Activated CD8-positive, alpha-beta memory T cell treated with anti-CD3 and anti-CD28 coated beads for 36 hours (primary cell): ENCODE measurements around the gene TAAR9. TPM values are rescaled to one million over a fixed set of nuclear protein-coding genes. Genes with fewer than 3 reads are reported as not detected.
"Not testable (repeated sequence)": the region's sequence is repeated elsewhere in the genome, so short reads cannot be mapped to it uniquely, and the experiment has no call there.

Experiments used
- CTCF ChIA-PET: fragments of 350-600 bp; sonication (Branson Sonifier 250); formaldehyde crosslinking; loops from one replicate; lab custom pipeline; 2021; ENCODE audit warnings: antibody characterized with exemption; lab: Charles Lee
- POLR2A ChIA-PET: fragments of 350-600 bp; sonication (Branson Sonifier 250); formaldehyde crosslinking; loops from one replicate; lab custom pipeline; 2021; ENCODE audit warnings: antibody characterized with exemption; lab: Charles Lee
- total RNA-seq, 2 experiments: library from RNA; stranded (reverse); gene quantifications; one replicate each; pipeline ENCODE4 v1.2.3, GENCODE V29; 2021

TAAR9 gene
- total RNA-seq, 2 experiments from 2014 or later: not detected

DNA sequence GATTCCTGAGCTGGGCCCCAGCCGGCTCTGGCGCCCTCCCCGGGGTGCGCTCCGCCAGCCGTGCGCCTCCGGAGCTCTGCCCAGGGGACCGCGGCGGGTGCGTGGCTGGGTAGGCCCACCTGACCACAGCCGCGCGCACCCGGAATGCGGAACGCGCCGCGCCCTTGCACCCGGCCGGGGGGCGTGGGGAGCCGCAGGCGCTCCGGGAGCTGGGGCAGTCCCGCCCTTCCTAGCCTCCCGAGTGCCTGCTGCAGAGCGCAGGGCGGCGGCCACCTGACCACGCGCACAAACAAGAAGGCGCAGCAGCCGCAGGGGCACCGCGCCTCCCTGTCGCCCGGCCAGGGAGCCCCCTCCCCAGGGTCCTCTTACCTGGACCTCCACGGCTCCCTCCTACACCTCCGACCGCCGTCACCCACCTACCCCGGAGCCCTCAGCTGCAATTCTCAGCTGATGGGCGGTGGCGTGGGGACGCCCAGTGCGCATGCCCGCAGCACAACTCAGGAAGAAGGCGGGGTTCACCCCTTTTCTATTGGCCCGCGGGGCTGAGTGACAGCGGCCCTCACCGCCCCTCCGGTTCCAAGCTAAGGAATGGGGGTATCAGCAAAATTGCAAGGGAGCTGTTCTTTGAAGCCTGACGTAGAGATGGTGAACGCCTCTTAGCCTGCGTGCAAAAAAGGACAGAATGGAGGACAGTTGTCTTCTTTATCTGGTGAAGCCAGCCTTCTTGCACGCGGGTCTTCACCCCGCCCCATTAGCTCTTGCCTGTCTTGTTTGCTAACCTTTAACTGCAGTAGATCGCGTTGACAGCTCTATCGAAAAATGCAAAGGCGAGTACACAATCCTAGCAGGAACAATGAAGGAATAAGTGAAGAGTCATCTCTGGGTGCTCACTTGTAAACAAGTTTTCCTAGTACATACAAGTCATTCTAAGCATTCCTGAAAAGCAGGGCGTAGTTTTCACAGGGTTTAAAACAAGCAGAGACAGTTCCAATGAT, 25.1 kb upstream of the TAAR9 start, which contains the start of gene STX7:
Gene STX7 (minus strand): TSS at position 479 of the 995 bp plus-strand sequence. CDS start 9,586 bp downstream, outside the sequence.
- POLR2A ChIA-PET: interaction anchor here (0.7 to 1.0 kb wide), 3 partner anchors 17 to 303 kb away, joined by 3 to 5 read pairs (median 3); partner anchors contain the start of gene RPS12

DNA sequence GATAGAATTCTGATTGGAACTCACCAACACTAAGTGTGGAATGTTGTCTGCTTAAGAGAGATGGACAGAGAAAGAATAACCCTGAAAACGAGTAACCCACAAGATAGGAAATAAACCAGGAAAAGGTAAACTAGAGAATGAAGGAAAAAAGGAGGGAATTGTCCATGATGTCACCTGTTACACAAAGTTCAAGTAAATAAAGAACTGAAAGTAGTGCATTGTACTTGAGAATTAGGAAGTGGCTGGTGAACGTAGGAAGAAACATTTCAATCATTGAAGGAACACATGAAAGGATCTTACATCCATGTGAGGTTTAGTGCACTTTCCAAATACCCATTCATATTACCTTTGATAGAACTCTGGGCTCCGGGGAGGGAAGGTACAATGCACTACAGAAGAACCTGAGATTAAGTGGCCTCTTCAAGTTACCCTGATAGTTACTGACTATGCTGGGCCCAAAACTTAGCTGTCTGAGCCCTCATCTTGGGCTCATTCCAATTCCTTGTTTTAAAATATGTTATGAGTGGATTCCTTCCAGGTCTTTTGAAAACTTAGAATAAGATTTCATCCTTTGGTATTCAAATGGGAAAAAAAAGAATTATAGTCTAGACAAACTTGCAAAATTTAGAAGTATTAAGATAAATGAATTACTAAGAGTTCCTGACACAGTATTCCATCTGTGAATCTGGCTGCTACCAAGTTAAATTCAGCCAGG, 24.1 kb upstream of the TAAR9 start:
- POLR2A ChIA-PET: no interaction called here
- CTCF ChIA-PET: interaction anchor here (1.4 kb wide), 1 partner anchor 30 kb away, joined by 3 read pairs; no protein-coding TSS in a partner anchor

More for the DNA sequence above, 25.1 kb upstream of the TAAR9 start, which contains the start of gene STX7:
- CTCF ChIA-PET: interaction anchor here (0.9 to 1.4 kb wide), 4 partner anchors 17 to 233 kb away, joined by 3 to 6 read pairs (median 4); no protein-coding TSS in a partner anchor

DNA sequence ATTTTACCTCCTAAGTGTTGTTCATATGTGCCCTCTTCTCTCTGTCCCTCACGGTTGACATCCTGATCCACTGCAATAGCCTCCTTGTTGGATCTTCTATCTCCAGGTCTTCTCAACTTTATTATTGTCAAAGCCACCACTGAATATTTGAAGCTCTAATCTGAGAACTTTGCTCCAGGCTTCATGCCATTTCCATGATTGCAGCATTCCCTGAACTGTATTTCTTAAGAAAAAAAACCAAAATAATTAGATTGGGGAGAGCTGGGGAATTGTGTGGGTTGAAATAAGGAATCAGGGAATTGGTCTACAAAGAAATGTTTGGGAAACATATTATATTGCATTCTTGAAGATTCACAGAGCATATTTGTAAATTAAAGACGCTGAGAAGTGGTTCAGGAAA, 22.7 kb upstream of the TAAR9 start:
- ChIA-PET CTCF (no interaction called here), POLR2A (no interaction called here)

DNA sequence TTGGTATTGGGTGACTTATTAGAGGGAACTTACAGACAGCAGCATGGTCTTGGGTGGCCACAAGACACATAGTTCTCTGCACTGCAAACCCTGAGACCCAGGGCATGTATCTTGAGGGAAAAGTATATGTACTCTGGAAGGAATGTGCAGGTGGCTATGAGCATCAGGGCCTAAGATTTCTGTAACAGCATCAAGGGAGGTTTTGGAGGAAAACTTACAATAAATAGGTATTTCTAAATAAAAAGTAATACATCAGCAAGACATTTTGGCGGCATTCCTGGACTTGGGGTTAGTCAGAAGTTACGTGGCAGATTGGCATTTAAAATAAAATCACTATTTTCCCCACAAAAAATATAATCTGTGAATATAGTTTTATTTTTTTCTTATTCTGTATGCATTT, 17.1 kb upstream of the TAAR9 start:
- CTCF ChIA-PET: no interaction called here
- POLR2A ChIA-PET: no interaction called here

DNA sequence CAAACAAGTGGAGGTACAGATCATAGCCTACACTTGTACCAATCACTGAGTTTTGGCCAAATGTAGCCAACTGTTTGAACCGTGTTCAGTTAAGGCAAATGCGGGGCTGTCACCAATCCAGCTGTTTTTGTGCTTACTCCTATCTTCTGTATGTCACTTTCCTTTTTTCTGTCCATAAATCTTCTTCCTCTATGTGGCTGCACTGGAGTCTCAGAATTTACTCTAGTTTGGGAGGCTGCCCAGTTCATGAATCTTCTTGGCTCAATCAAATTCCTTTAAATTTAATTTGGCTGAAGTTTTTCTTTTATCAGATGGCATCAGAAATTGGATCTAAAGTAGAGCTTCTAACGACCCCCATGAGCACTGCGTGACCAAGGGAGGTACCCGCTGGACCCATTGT, 13.4 kb upstream of the TAAR9 start:
- CTCF ChIA-PET: interaction anchor here (0.8 kb wide), 1 partner anchor 245 kb away, joined by 3 read pairs; no protein-coding TSS in a partner anchor
- POLR2A ChIA-PET: no interaction called here

DNA sequence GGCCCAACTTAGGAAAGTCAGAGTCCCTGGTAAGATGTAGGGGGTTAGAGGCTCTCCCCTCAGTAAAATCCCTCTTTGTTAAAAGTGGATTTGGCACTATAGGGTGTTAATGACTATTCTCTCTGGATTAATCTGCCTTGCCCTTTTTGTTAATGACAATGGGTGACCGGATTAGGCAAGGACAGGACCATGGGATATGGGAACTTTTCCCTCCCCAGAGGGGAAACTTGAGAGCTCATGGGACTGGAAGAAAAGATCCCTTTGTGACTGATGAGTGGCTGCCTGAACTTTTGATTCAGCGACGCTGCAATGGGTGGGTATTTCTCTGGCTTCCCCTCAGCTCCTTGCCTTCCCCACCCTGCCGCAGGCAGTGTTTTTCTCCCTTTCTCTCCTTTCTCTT, 12.2 kb upstream of the TAAR9 start:
- CTCF ChIA-PET: no interaction called here
- POLR2A ChIA-PET: no interaction called here

DNA sequence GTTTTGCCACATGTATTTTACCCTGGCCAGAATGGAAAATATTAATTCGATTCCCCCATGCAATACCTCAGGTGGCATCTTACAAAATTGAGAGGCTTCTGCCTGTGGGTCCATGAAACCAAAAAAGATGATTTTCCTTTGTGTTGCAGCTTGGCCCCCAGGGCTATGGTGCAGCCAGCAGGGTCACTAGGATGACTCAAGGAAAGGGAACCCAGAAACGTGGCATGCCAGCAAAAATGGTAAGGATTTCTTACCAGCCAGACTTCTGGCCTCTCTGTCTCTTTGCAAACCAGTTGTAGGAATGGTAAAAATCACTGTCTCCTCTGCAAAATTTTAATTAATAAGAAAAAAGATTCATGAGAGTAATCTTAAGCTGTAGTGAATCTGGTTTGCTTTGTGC, 11.6 kb upstream of the TAAR9 start:
- POLR2A ChIA-PET: no interaction called here
- CTCF ChIA-PET: interaction anchor here (0.5 kb wide), 1 partner anchor 232 kb away, joined by 4 read pairs; no protein-coding TSS in a partner anchor

DNA sequence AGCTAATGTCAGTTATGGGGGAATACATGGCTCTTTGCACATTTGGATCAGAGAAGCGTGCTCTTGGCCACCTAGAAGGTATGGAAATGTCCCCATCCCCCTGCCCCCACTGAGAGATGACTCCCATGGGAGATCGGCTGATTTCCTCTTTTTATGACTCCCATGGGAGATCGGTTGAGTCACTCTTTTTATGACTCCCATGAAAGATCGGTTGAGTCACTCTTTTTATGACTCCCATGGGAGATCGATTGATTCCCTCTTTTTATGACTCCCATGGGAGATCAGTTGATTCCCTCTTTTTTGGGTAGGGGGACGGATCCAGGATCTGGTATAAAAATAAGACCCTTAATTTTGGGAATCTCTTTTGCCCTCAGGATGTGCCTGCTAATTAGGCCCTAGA, 10.3 kb upstream of the TAAR9 start:
- CTCF ChIA-PET: no interaction called here

DNA sequence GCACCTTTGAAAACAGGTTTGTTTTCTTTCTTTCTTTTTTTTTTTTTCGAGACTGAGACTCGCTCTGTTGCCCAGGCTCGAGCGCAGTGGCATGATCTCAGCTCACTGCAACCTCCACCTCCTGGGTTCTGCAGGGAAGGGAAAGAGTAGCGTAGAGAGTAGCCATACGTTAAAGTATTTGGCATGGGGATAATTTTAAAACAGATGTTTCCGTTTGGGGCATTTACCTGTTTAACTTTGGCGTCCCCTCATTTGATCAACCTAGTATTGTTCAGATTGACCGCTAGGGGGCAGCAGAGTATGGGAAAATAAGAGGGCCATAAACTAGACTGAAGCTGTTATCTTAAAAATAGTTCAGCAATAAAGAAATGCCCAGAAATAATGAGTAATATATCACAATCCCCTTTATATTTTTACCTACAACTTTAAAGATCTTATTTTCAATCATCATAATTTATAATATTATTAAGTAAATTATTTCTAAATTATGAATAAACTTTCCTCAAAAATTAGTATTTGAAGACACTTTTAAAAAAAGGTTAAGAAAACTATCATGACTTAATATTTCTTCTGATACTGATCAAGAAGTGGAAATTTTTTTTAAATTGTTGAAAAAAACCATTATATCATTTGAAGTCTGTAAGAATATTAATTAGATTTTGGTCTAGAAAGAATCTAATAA, 7.6 kb upstream of the TAAR9 start:
- CTCF ChIA-PET: interaction anchor here (0.5 to 1.8 kb wide), 8 partner anchors 12 to 1386 kb away, joined by 3 to 5 read pairs (median 4); partner anchors contain the start of genes SLC18B1 and STX7

More for the DNA sequence above, 10.3 kb upstream of the TAAR9 start:
- POLR2A ChIA-PET: no interaction called here

DNA sequence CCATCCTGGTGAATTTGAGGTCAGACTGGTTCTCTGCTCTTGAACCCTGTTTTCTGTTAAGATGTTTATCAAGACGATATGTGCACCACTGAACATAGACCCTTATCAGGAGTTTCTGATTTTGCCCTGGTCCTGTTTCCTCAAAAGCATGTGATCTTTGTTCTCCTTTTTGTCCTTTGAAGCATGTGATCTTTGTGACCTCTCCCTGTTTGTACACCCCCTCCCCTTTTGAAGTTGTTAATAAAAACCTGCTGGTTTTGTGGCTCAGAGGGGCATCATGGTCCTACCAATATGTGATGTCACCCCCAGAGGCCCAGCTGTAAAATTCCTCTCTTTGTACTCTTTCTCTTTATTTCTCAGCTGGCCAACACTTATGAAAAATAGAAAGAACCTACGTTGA, 3.5 kb upstream of the TAAR9 start:
- POLR2A ChIA-PET, CTCF ChIA-PET: not testable (repeated sequence)

More for the DNA sequence above, 7.6 kb upstream of the TAAR9 start:
- POLR2A ChIA-PET: interaction anchor here (0.7 kb wide), 1 partner anchor 108 kb away, joined by 7 read pairs; no protein-coding TSS in a partner anchor

DNA sequence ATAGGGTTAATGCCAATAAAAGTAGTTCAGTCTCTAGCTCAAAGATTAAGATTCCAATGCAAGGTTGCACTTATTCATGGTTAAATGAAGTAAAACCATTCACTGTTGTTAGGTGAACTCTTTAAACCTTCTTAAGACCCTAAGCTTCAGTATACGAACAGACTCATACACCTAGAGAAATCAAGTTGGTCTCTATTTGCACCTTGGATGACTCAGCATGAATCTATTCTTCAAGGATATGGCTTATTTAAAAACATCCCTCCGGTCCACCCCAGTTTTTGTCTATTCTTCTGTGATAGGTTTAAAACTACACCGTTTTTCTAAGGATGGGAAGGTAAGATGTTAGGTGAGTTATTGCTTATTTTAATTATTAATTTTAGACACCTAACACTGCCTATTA, 932 bp upstream of the TAAR9 start:
- ChIA-PET POLR2A (no interaction called here), CTCF (no interaction called here)

DNA sequence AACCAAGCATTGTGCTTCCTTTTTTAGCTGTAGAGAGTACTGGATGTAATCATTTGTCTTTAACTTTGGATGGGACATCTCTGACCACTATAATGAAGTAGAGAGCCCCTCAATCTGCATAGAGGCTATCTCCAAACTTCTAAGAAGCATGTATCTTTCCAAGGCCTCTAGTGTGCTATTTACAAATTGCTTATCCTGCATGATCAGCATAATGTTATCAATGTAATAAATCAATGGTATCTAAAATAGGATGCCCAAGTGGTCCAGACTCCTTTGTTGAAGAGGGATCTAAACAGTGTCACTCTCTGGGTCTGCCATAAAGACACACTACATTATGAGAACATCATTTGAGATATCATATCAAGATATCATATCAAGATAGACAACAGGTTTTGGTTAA, 6.7 kb downstream of the TAAR9 start:
- ChIA-PET CTCF (interaction anchor here (1.1 kb wide), 1 partner anchor 14 kb away, joined by 5 read pairs; no protein-coding TSS in a partner anchor), POLR2A (no interaction called here)

DNA sequence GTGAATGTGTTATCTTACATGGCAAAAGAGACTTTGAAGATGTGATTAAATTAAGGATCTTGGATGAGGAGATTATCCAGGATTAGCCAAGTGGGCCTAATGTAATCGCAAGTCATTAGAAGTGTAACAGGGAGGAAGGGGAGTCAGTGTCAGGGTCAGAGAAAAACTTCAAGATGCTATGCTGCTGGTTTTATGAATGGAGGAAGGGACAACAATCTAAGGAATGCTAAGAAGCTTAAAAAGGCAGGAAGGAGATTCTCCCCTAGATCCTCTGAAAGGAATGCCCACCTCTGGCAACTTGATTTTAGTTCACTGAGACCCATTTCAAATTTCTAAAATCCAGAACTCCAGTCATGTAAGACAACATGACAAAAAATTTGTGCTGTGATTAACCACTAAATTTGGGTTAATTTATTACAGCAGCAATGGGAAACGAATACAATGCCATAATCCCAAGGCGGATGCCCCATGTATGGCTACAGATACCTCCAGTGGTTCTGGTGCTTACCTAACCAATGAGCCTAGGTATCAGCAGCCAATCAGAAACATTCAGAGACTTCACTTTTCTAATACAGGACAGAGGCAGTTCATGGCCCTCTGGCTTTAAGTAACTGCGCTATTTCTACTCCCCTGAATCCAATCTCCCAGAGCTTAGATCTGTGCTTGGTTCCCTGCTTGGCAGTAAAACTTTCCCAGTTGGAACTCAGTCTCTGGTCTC, 10.8 kb downstream of the TAAR9 start:
- CTCF ChIA-PET: no interaction called here

DNA sequence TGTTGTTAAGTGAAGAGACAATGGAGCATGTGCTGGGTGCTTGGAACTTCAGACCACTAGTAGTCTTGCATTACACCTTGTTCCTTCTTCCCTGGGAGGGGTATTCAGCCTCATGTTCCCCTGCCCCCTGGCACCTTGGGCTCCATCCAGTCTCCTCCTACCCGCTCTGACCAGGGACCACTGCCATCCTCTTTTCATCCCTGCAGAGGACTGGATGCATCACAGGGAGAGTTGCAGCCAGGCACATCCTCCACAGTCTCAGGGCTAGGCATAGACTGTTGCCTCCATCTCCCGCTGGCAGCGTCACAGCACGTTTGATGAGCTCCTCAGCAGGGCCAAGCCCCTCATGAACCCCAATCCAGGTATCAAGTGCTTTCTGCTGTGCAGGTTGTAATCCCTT, 13.1 kb downstream of the TAAR9 start:
- CTCF ChIA-PET: no interaction called here

More for the DNA sequence above, 10.8 kb downstream of the TAAR9 start:
- POLR2A ChIA-PET: no interaction called here

DNA sequence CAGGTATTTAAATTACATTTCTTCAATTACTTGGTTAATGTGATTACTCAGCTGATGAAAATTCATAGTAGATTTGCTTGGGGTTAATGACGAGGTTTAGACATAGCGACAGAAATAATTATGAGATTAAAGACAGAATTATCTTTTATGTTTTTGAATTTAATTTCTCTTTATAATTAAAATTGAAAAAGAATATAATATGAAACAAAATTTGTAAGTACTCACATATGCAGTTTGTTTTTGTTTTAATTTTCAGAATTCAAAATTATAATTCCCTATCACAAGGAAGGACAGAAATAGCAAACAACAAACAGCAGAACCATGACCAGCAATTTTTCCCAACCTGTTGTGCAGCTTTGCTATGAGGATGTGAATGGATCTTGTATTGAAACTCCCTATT, 14.3 kb downstream of the TAAR9 start, which contains the start of gene TAAR8:
Gene TAAR8 (plus strand): TSS at position 301 of the 400 bp plus-strand sequence. CDS start 21 bp downstream, at position 322.
- ChIA-PET CTCF (no interaction called here), POLR2A (no interaction called here)

More for the DNA sequence above, 13.1 kb downstream of the TAAR9 start:
- POLR2A ChIA-PET: no interaction called here

DNA sequence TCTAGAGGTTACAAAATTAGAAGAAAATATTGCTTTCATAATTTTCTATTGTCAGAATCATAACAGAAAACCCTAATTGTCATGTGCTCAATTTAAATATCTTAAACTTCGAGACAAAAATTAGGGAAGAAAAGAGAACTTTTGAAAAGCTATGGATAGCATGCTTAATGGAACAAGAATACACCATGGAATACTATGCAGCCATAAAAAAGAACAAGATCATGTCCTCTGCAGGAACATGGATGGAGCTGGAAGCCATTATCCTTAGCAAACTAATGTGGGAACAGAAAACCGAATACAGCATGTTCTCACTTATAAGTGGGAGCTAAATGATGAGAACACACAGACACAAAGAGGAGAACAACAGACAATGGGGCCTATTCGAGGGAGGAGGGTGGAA, 22.0 kb downstream of the TAAR9 start:
- CTCF ChIA-PET, POLR2A ChIA-PET: not testable (repeated sequence)

DNA sequence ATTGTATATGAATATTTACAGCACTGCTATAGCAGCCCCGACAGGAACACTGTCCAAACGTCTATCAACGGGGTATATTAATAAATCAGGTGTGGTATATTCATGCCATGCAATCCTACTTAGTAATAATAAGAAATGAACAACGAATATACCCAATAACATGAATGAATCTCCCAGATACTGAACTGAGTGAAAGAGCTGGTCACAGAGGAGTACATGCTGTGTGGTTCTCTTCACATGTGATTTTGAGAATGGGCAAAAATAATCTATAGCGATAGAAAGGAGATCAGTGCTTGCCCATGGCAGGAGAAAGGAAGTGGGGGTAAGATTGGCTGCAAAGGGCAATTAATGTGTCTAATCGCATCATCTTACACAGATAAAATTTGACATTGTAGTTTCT, 28.3 kb downstream of the TAAR9 start:
- ChIA-PET CTCF (no interaction called here), POLR2A (no interaction called here)

DNA sequence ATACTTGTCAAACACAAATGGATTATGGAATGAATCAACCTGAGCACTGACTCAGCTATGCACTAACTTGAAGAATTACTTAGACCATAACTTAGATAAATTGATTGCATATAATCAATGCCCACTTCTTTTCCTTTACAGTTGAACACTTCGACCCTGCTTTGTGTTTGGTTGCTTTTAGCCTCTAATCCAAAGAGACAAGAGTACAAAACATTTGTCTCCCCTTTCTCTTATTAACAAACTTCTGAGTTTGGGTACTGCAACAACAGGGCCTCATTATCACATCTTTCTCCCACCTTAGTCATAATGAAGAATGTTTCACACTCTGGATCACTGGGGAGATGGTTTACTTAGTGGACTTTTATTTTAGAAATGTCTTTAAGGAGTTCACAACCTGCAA, 29.5 kb downstream of the TAAR9 start:
- CTCF ChIA-PET: no interaction called here
- POLR2A ChIA-PET: no interaction called here
